Liver (tissue), 9 donors: ENCODE results near the gene PPP2R3B. TPM values are rescaled to one million over a fixed set of nuclear protein-coding genes. Genes with fewer than 3 reads are reported as not detected.

Source experiments
- DNase-seq: peaks from one replicate; pipeline ENCODE4 v3.0.0-alpha.2; 2017; ENCODE audit warnings: low spot score
- H3K27ac ChIP-seq, 2 donors: one replicate each; pipeline ENCODE4 v1.7.0; 2013; ENCODE audit warnings: inconsistent platforms in 2 of 2, low read length in 2 of 2, control low read depth in 1 of 2, low read depth in 1 of 2, mild to moderate bottlenecking in 1 of 2
- H3K27me3 ChIP-seq, 4 donors: one replicate each; pipeline versions ENCODE4 v1.6.1 to v1.7.0; 2013; ENCODE audit warnings: low read length in 3 of 4, inconsistent platforms in 1 of 4, mild to moderate bottlenecking in 1 of 4, moderate library complexity in 1 of 4; ENCODE audit not compliant: control insufficient read depth in 4 of 4, insufficient read depth in 4 of 4
- H3K36me3 ChIP-seq, 4 donors: one replicate each; pipeline versions ENCODE4 v1.6.1 to v1.7.0; 2013; ENCODE audit warnings: low read length in 3 of 4, mild to moderate bottlenecking in 3 of 4, low read depth in 1 of 4, moderate library complexity in 1 of 4; ENCODE audit not compliant: control insufficient read depth in 4 of 4, insufficient read depth in 3 of 4
- H3K4me1 ChIP-seq, 4 donors: one replicate each; pipeline versions ENCODE4 v1.6.1 to v1.7.0; 2013; ENCODE audit warnings: low read length in 3 of 4, mild to moderate bottlenecking in 3 of 4, moderate library complexity in 1 of 4; ENCODE audit not compliant: control insufficient read depth in 4 of 4, insufficient read depth in 4 of 4
- H3K4me3 ChIP-seq, 3 donors: one replicate each; pipeline versions ENCODE4 v1.6.1 to v1.7.0; 2013; ENCODE audit warnings: low read length in 3 of 3, control low read depth in 1 of 3, low read depth in 1 of 3, mild to moderate bottlenecking in 1 of 3
- H3K9ac ChIP-seq, 2 donors: one replicate each; pipeline ENCODE4 v1.7.0; 2013; ENCODE audit warnings: low read length in 2 of 2, mild to moderate bottlenecking in 2 of 2, moderate library complexity in 2 of 2, control low read depth in 1 of 2, low read depth in 1 of 2
- H3K9me3 ChIP-seq, 4 donors: one replicate each; pipeline versions ENCODE4 v1.6.1 to v1.7.0; 2013; ENCODE audit warnings: low read length in 3 of 4; ENCODE audit not compliant: control insufficient read depth in 4 of 4
- EGR1 ChIP-seq, 2 donors: IDR thresholded peaks; 2 replicates each; pipeline ENCODE4 v1.6.1; 2016 to 2018; ENCODE audit warnings: antibody characterized with exemption in 2 of 2, low read depth in 2 of 2
- FOXA1 ChIP-seq: IDR thresholded peaks from 2 replicates; pipeline ENCODE4 v1.6.1; 2016; ENCODE audit warnings: antibody characterized with exemption
- FOXA2 ChIP-seq: IDR thresholded peaks from 2 replicates; pipeline ENCODE4 v1.6.1; 2016; ENCODE audit warnings: antibody characterized with exemption
- HNF4A ChIP-seq, 2 donors: conservative IDR thresholded peaks; 2 replicates each; pipeline ENCODE4 v1.6.1; 2016; ENCODE audit warnings: antibody characterized with exemption in 2 of 2, mild to moderate bottlenecking in 2 of 2
- MAX ChIP-seq: IDR thresholded peaks from 2 replicates; pipeline ENCODE4 v1.6.1; 2016; ENCODE audit warnings: antibody characterized with exemption
- RAD21 ChIP-seq, 2 donors: IDR thresholded peaks; 2 replicates each; pipeline ENCODE4 v1.6.1; 2016; ENCODE audit warnings: antibody characterized with exemption in 2 of 2, mild to moderate bottlenecking in 2 of 2
- REST ChIP-seq: IDR thresholded peaks from 2 replicates; pipeline ENCODE4 v1.6.1; 2016; ENCODE audit warnings: antibody characterized with exemption, mild to moderate bottlenecking
- SP1 ChIP-seq: IDR thresholded peaks from 2 replicates; pipeline ENCODE4 v1.6.1; 2018; ENCODE audit warnings: antibody characterized with exemption, mild to moderate bottlenecking
- YY1 ChIP-seq: IDR thresholded peaks from 2 replicates; pipeline ENCODE4 v1.6.1; 2016; ENCODE audit warnings: antibody characterized with exemption, mild to moderate bottlenecking
- WGBS: extraction: QIAGEN DNeasy Blood & Tissue Kit; methylation state at CpG from one replicate; pipeline ENCODE4 v1.1.7; 2013; 5-methylcytosine and 5-hydroxymethylcytosine counted together
- polyA plus RNA-seq, 2 donors: library from polyadenylated mRNA; stranded (reverse) in 1 of 2; unstranded in 1 of 2; fragments of 200-250 nt in 1 of 2; fragments of >200 nt in 1 of 2; fragmentation: Nextera tagmentation in 1 of 2; extraction: Ambion mirVana in 1 of 2; gene quantifications; one replicate each; pipeline versions ENCODE4 v1.2.1 to v1.2.3, GENCODE V29; 2013 to 2015
- total RNA-seq, 2 donors: library from RNA; depleted of rRNA; stranded (reverse); fragments of >200 nt; gene quantifications; one replicate each; pipeline ENCODE4 v1.2.3, GENCODE V29; 2014
- TF ChIP-seq, protein P1 (sequence below): IDR thresholded peaks from 2 replicates; pipeline ENCODE4 v1.6.1; 2016; ENCODE audit warnings: antibody characterized with exemption
- TF ChIP-seq, protein P2 (sequence below): fragments of 150-350 bp; IDR thresholded peaks from 2 replicates; pipeline ENCODE4 v1.5.1; 2017; ENCODE audit warnings: improper control_type of control experiment, low read depth, low read length; ENCODE audit not compliant: missing input control
- TF ChIP-seq, protein P3 (sequence below): IDR thresholded peaks from 2 replicates; pipeline ENCODE4 v1.6.1; 2016; ENCODE audit warnings: antibody characterized with exemption
- donor health status: healthy.
- donor health status: healthy.
- donor health status: healthy.
- donor health status: healthy.
- donor health status: healthy.

The PPP2R3B gene
- total and polyA plus RNA-seq, 4 donors: 1.2 to 8.2 (median 4.3) TPM

DNA sequence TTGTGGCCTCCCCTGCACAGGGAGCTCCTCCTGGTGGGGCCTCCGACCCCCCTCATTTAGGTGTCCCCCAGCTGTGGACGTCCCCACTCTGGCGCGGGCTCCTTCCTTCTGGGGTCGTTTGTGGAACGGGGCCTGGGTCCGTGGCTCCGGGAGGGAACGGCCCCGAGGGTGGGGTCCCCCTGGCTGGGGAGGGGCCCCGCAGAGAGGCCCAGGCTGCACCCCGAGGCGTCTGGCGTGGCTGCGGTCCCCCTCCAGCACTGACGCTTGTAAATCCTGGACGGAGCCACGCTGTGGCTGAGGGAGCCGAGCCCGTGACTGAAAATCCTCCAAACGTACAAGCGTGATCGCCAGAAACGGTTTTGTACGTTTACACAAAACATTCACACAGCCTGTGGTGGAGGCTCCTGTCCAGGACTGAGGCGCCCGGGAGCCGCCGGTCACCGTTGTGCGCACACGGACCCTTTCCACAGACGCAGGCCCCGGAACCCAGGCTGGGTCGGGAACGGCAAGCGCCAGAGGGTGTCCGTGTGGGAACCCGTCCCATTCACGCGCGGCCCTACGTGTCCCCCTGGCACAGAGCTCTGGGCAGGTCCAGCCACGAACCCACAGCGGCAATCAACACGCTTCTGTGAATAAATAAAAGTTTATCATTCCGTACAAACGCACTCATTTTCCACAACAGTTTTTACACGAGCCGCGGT lies 52.9 kb downstream of the PPP2R3B start:
- TF ChIP-seq EGR1 (IDR thresholded peaks at IDR 0.05; ENCODE audit: low read depth in 2 of 2): no peak
- no peak for TF ChIP-seq MAX
- TF ChIP-seq, protein P1, sequence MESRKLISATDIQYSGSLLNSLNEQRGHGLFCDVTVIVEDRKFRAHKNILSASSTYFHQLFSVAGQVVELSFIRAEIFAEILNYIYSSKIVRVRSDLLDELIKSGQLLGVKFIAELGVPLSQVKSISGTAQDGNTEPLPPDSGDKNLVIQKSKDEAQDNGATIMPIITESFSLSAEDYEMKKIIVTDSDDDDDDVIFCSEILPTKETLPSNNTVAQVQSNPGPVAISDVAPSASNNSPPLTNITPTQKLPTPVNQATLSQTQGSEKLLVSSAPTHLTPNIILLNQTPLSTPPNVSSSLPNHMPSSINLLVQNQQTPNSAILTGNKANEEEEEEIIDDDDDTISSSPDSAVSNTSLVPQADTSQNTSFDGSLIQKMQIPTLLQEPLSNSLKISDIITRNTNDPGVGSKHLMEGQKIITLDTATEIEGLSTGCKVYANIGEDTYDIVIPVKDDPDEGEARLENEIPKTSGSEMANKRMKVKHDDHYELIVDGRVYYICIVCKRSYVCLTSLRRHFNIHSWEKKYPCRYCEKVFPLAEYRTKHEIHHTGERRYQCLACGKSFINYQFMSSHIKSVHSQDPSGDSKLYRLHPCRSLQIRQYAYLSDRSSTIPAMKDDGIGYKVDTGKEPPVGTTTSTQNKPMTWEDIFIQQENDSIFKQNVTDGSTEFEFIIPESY: no peak
- no peak for TF ChIP-seq FOXA1
- TF ChIP-seq REST: no peak
- H3K9me3 ChIP-seq: no peaks in the 10 kb centered on the region
- peaks cover 0 to 7% (median 2%) of the 10 kb centered on the region in 4 donors for H3K36me3 ChIP-seq
- no peak overlapping the region for H3K9ac ChIP-seq
- peaks cover 0 to 2% (median 0%) of the 10 kb centered on the region in 4 donors for H3K27me3 ChIP-seq
- H3K4me3 ChIP-seq: no peak overlapping the region
- no peak for DNase-seq
- 94% methylated on average over 51 of the region's 51 CpGs for WGBS
- H3K4me1 ChIP-seq: peaks cover 0 to 7% (median 2%) of the 10 kb centered on the region in 4 donors
- no peak overlapping the region for H3K27ac ChIP-seq

GRCh38 chrX:332916-333610 lies 53.6 kb downstream of the PPP2R3B start:
- peaks cover 0 to 7% (median 1%) of the 10 kb centered on the region in 4 donors for H3K36me3 ChIP-seq
- TF ChIP-seq, protein P1: no peak
- TF ChIP-seq RAD21 (IDR thresholded peaks at IDR 0.05) (no peak), MAX (no peak), FOXA1 (no peak), HNF4A (conservative IDR thresholded peaks at IDR 0.05) (no peak), SP1 (no peak), FOXA2 (no peak), EGR1 (IDR thresholded peaks at IDR 0.05; ENCODE audit: low read depth in 2 of 2) (no peak), YY1 (no peak)
- TF ChIP-seq, protein P2, sequence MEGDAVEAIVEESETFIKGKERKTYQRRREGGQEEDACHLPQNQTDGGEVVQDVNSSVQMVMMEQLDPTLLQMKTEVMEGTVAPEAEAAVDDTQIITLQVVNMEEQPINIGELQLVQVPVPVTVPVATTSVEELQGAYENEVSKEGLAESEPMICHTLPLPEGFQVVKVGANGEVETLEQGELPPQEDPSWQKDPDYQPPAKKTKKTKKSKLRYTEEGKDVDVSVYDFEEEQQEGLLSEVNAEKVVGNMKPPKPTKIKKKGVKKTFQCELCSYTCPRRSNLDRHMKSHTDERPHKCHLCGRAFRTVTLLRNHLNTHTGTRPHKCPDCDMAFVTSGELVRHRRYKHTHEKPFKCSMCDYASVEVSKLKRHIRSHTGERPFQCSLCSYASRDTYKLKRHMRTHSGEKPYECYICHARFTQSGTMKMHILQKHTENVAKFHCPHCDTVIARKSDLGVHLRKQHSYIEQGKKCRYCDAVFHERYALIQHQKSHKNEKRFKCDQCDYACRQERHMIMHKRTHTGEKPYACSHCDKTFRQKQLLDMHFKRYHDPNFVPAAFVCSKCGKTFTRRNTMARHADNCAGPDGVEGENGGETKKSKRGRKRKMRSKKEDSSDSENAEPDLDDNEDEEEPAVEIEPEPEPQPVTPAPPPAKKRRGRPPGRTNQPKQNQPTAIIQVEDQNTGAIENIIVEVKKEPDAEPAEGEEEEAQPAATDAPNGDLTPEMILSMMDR: no peak
- TF ChIP-seq, protein P3, sequence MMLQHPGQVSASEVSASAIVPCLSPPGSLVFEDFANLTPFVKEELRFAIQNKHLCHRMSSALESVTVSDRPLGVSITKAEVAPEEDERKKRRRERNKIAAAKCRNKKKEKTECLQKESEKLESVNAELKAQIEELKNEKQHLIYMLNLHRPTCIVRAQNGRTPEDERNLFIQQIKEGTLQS: no peak
- WGBS: 96% methylated on average over 33 of the region's 33 CpGs

More at GRCh38 chrX:332916-333610, 53.6 kb downstream of the PPP2R3B start:
- H3K27ac ChIP-seq: no peak overlapping the region
- H3K4me3 ChIP-seq: no peak overlapping the region
- peaks cover 0 to 7% (median 2%) of the 10 kb centered on the region in 4 donors for H3K4me1 ChIP-seq
- H3K9me3 ChIP-seq: no peaks in the 10 kb centered on the region
- no peak for DNase-seq
- no peak overlapping the region for H3K9ac ChIP-seq
- H3K27me3 ChIP-seq: peaks cover 0 to 2% (median 0%) of the 10 kb centered on the region in 4 donors
